HCT116 (cell line): ENCODE data around the gene AFDN. TPM values are rescaled to one million over a fixed set of nuclear protein-coding genes. Genes with fewer than 3 reads are reported as not detected.

ENCODE experiments used
- ATAC-seq: fragments of 200-7000 bp; cut with Tn5 transposase; 2 replicates; pipeline ENCODE4 v1.9.1; 2020; ENCODE audit warnings: mild to moderate bottlenecking, moderate library complexity
- BruUV-seq: library from RNA; stranded (reverse); fragments of 400-500 nt; replicated peaks from 2 replicates; lab custom pipeline; 2021; lab: Mats Ljungman, UMichigan
- CTCF ChIA-PET: fragments of 300-600 bp; sonication (Branson Sonifier 250); formaldehyde crosslinking; loops from one replicate; lab custom pipeline; 2021; ENCODE audit warnings: antibody characterized with exemption; lab: Charles Lee
- POLR2A ChIA-PET: fragments of 300-600, 350-600 bp; sonication (Branson Sonifier 250); formaldehyde crosslinking; loops from one replicate; lab custom pipeline; 2021; ENCODE audit warnings: antibody characterized with exemption; lab: Charles Lee
- RAD21 ChIA-PET, 2 experiments: fragments of 300-600 bp; sonication (Branson Sonifier 250); formaldehyde crosslinking; loops; one replicate each; lab custom pipeline; 2023; ENCODE audit warnings: low total read pairs in 2 of 2; ENCODE audit not compliant: uncharacterized antibody in 2 of 2, unreplicated experiment in 2 of 2, low non-redundant PET in 1 of 2; lab: Charles Lee
- DNase-seq: peaks from one replicate; pipeline ENCODE4 v3.0.0-alpha.2; 2010; ENCODE audit warnings: low read depth, low spot score
- H2AFZ ChIP-seq: fragments of 200-600 bp; shearing (Covaris generic), sonication (generic); 2 replicates; pipeline ENCODE4 v1.6.1; 2017; ENCODE audit warnings: low read depth, mixed run types, mixed read lengths, antibody characterized with exemption, low read length; ENCODE audit not compliant: poor library complexity, severe bottlenecking
- H3K27ac ChIP-seq: 2 replicates; pipeline ENCODE4 v1.5.1; 2012; ENCODE audit warnings: low read depth, low read length
- H3K27me3 ChIP-seq: fragments of 200-600 bp; sonication (generic); 2 replicates; pipeline ENCODE4 v1.6.1; 2016; ENCODE audit warnings: mixed run types, low read length, mixed read lengths; ENCODE audit not compliant: insufficient read depth
- H3K36me3 ChIP-seq, 2 experiments: fragments of 200-500 bp in 1 of 2; fragments of 200-600 bp in 1 of 2; sonication (Bioruptor generic) in 1 of 2; sonication (generic) in 1 of 2; 2 replicates each; pipeline versions ENCODE4 v1.5.1 to v1.6.1; 2014 to 2016; ENCODE audit warnings: low read length in 2 of 2, inconsistent platforms in 1 of 2, mixed read lengths in 1 of 2, mixed run types in 1 of 2; ENCODE audit not compliant: insufficient read depth in 2 of 2, control insufficient read depth in 1 of 2
- H3K4me1 ChIP-seq, 2 experiments: fragments of 200-600 bp in 1 of 2; sonication (generic) in 1 of 2; 2 replicates each; pipeline versions ENCODE4 v1.5.1 to v1.6.1; 2012 to 2017; ENCODE audit warnings: low read length in 2 of 2, inconsistent platforms in 1 of 2, mild to moderate bottlenecking in 1 of 2, mixed read lengths in 1 of 2, mixed run types in 1 of 2, moderate library complexity in 1 of 2; ENCODE audit not compliant: insufficient read depth in 2 of 2, control insufficient read depth in 1 of 2
- H3K4me2 ChIP-seq: fragments of 200-600 bp; sonication (generic); 2 replicates; pipeline ENCODE4 v1.6.1; 2017; ENCODE audit warnings: mixed run types, low read length, mixed read lengths
- H3K4me3 ChIP-seq, 2 experiments: fragments of 200-600 bp in 1 of 2; sonication (generic) in 1 of 2; replicated peaks in 1 of 2; 2 replicates each; pipeline ENCODE4 v1.5.1; 2011 to 2016; ENCODE audit warnings: low read length in 2 of 2, control low read depth in 1 of 2, low read depth in 1 of 2, mild to moderate bottlenecking in 1 of 2, mixed read lengths in 1 of 2, mixed run types in 1 of 2
- H3K79me2 ChIP-seq: fragments of 200-600 bp; sonication (generic); 2 replicates; pipeline ENCODE4 v1.6.1; 2017; ENCODE audit warnings: mild to moderate bottlenecking, mixed run types, low read length, moderate library complexity, mixed read lengths; ENCODE audit not compliant: insufficient read depth
- H3K9ac ChIP-seq: fragments of 200-600 bp; sonication (generic); 2 replicates; pipeline ENCODE4 v1.6.1; 2016; ENCODE audit warnings: low read length, mixed read lengths
- H3K9me2 ChIP-seq: fragments of 200-600 bp; sonication (generic), shearing (Covaris generic); 2 replicates; pipeline ENCODE4 v1.6.1; 2017; ENCODE audit warnings: mixed run types, mild to moderate bottlenecking, moderate library complexity; ENCODE audit not compliant: insufficient read depth
- H3K9me3 ChIP-seq, 2 experiments: fragments of 200-500 bp in 1 of 2; fragments of 200-600 bp in 1 of 2; sonication (Bioruptor generic) in 1 of 2; sonication (generic) in 1 of 2; 2 replicates each; pipeline ENCODE4 v1.6.1; 2014 to 2017; ENCODE audit warnings: low read length in 2 of 2, mixed read lengths in 2 of 2, inconsistent platforms in 1 of 2, low read depth in 1 of 2, mild to moderate bottlenecking in 1 of 2, mixed run types in 1 of 2, moderate library complexity in 1 of 2; ENCODE audit not compliant: control insufficient read depth in 1 of 2, insufficient read depth in 1 of 2
- H4K20me1 ChIP-seq: fragments of 200-600 bp; sonication (generic), shearing (Covaris generic); 2 replicates; pipeline ENCODE4 v1.6.1; 2017; ENCODE audit warnings: mixed run types, mild to moderate bottlenecking, moderate library complexity; ENCODE audit not compliant: insufficient read depth
- CBX3 ChIP-seq: IDR thresholded peaks from 2 replicates; pipeline ENCODE4 v1.6.1; 2012; ENCODE audit warnings: low read depth
- CTCF ChIP-seq, 3 experiments: fragments of 200-600 bp in 1 of 3; sonication (generic) in 1 of 3; IDR thresholded peaks in 2 of 3; conservative IDR thresholded peaks in 1 of 3; 2 replicates each; pipeline ENCODE4 v1.5.1; 2012 to 2017; ENCODE audit warnings: low read depth in 2 of 3, low read length in 2 of 3, antibody characterized with exemption in 1 of 3, borderline replicate concordance in 1 of 3, control low read depth in 1 of 3, mild to moderate bottlenecking in 1 of 3, mixed read lengths in 1 of 3, mixed run types in 1 of 3, moderate library complexity in 1 of 3; ENCODE audit not compliant: insufficient read depth in 1 of 3
- ELF1 ChIP-seq: IDR thresholded peaks from 2 replicates; pipeline ENCODE4 v1.6.1; 2012; ENCODE audit warnings: low read depth, borderline replicate concordance
- EZH2phosphoT487 ChIP-seq: fragments of 200-600 bp; IDR thresholded peaks from 2 replicates; pipeline ENCODE4 v1.6.1; 2018; ENCODE audit warnings: antibody characterized with exemption, borderline replicate concordance
- MAX ChIP-seq: IDR thresholded peaks from 2 replicates; pipeline ENCODE4 v1.6.1; 2012
- POLR2A ChIP-seq: IDR thresholded peaks from 2 replicates; pipeline ENCODE4 v1.7.0; 2011; ENCODE audit warnings: borderline replicate concordance; ENCODE audit not compliant: insufficient read depth, insufficient read length; ENCODE audit errors: extremely low read depth
- POLR2AphosphoS5 ChIP-seq: IDR thresholded peaks from 2 replicates; pipeline ENCODE4 v1.6.1; 2011; ENCODE audit warnings: mild to moderate bottlenecking, low read depth, low read length, moderate library complexity
- RAD21 ChIP-seq: IDR thresholded peaks from 2 replicates; pipeline ENCODE4 v1.6.1; 2012; ENCODE audit warnings: low read depth, mild to moderate bottlenecking
- SIN3A ChIP-seq: IDR thresholded peaks from 2 replicates; pipeline ENCODE4 v1.6.1; 2012; ENCODE audit warnings: low read depth
- SP1 ChIP-seq: IDR thresholded peaks from 2 replicates; pipeline ENCODE4 v1.6.1; 2012; ENCODE audit warnings: low read depth
- SRF ChIP-seq: IDR thresholded peaks from 2 replicates; pipeline ENCODE4 v1.6.1; 2012; ENCODE audit warnings: low read depth
- TCF7L2 ChIP-seq: IDR thresholded peaks from 2 replicates; pipeline ENCODE4 v1.7.0; 2011; ENCODE audit warnings: borderline replicate concordance, inconsistent platforms; ENCODE audit not compliant: insufficient read depth, insufficient read length; ENCODE audit errors: extremely low read depth
- YY1 ChIP-seq: IDR thresholded peaks from 2 replicates; pipeline ENCODE4 v1.6.1; 2011; ENCODE audit warnings: low read length, low read depth, moderate library complexity, mild to moderate bottlenecking; ENCODE audit not compliant: insufficient replicate concordance; ENCODE audit errors: extremely low read depth
- ZFX ChIP-seq: fragments of 450-650 bp; IDR thresholded peaks from 2 replicates; pipeline ENCODE4 v1.6.1; 2017
- intact Hi-C: fragments of 100-400 bp; cut with micrococcal nuclease; formaldehyde crosslinking; loops from 2 replicates; pipeline ENCODE4 v1.10.0; 2022
- total RNA-seq: library from RNA; stranded (reverse); gene quantifications from one replicate; pipeline ENCODE4 v1.2.1, GENCODE V29; 2021; ENCODE audit not compliant: unreplicated experiment
- TF ChIP-seq, protein P1 (sequence below): IDR thresholded peaks from 2 replicates; pipeline ENCODE4 v1.6.1; 2011; ENCODE audit warnings: mild to moderate bottlenecking, low read length, moderate library complexity; ENCODE audit not compliant: insufficient replicate concordance; ENCODE audit errors: extremely low read depth

Gene AFDN
- total RNA-seq, 1 experiment from 2014 or later = 59.4 TPM

DNA sequence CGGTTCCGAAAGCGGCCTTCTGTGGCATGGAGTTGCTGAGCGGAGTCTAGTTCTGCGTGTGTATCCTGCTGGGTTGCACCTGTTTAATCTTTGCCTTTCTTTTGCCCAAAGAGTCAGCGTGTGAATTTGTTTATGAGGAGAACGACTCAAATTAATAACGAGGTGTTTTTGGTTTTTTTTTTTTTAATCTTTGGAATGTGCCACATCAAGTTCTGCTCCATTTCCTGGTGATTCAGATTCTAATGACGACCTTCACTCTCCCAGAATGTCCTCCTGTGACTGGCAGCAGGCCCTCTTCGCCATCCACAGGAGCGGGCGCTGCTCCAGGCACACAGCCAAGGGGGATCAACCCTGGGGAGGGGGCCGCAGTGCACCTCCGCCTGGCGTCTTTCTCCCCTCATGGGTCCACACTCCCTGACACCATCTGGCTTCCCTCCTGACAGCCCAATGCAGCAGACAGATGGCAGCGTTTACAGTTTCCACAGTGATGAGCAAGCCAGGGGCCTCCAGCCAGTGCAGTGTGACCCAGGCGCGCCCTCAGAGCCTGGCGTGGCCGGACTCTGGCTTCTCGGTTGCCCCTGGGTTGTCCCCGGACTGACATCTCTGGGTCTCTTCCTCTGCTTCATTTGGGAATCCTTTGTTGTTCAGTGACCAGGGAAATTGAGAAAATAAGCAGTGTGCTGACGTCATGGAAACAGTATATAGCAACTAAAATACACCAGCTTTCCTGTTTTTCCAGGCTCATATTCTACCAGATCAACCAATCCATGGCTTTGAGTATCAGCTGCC, 27.5 kb upstream of the AFDN start:
- Histone ChIP-seq H3K9ac (no peak overlapping the region), H3K9me3 (no peaks in the 10 kb centered on the region), H3K27me3 (0 out of 2 replicates have a peak, but pooled peaks cover 4% of the 10 kb centered on the region), H3K4me3 (no peak overlapping the region), H3K79me2 (no peaks in the 10 kb centered on the region), H3K4me2 (no peak overlapping the region), H3K27ac (no peak overlapping the region), H3K36me3 (no peaks in the 10 kb centered on the region), H4K20me1 (no peaks in the 10 kb centered on the region), H3K9me2 (no peaks in the 10 kb centered on the region), H2AFZ (no peak overlapping the region), H3K4me1 (no peaks in the 10 kb centered on the region)
- ChIA-PET CTCF (no interaction called here), POLR2A (no interaction called here), RAD21 (no interaction called here)
- ATAC-seq = no peak
- intact Hi-C loops = no loop called here
- no peak for DNase-seq
- no TSS peak for BruUV-seq
- TF ChIP-seq ELF1 (no peak), YY1 (no peak), RAD21 (peak; percentile 7; the same call in 1 of the 2 replicates), MAX (no peak)

DNA sequence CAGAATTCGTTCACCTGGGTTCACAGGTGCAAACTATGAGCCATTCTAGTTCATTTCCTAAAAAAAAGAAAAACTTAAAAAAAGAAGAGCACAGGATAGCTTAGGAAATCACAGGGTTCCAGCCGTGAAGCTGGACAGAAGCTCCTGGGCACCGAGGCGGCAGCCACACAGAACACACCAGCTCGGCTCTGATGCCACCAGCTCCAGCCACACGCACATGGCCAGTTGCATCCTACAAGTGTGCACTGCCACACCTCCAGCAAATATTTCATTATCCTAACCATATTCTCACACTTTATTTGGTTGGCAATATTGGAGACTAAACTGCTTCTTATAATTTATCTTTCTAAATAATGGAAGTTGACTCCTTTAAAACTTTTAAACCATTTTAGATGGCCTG, 26.2 kb upstream of the AFDN start:
- Histone ChIP-seq H2AFZ (no peak overlapping the region), H3K4me1 (no peaks in the 10 kb centered on the region), H3K4me2 (no peak overlapping the region), H3K9ac (no peak overlapping the region), H3K27me3 (no peaks in the 10 kb centered on the region), H3K79me2 (no peaks in the 10 kb centered on the region), H3K9me2 (no peaks in the 10 kb centered on the region), H3K4me3 (no peak overlapping the region), H3K27ac (no peak overlapping the region), H3K9me3 (no peaks in the 10 kb centered on the region), H3K36me3 (no peaks in the 10 kb centered on the region), H4K20me1 (no peaks in the 10 kb centered on the region)
- no peak for ATAC-seq
- ChIA-PET RAD21 (no interaction called here), CTCF (no interaction called here), POLR2A (no interaction called here)
- BruUV-seq = no TSS peak
- intact Hi-C loops = no loop called here
- DNase-seq = no peak
- no peak for TF ChIP-seq TCF7L2
- no peak for TF ChIP-seq SRF
- no peak for TF ChIP-seq POLR2AphosphoS5
- no peak for TF ChIP-seq EZH2phosphoT487
- no peak for TF ChIP-seq SIN3A
- no peak for TF ChIP-seq ZFX
- TF ChIP-seq, protein P1, sequence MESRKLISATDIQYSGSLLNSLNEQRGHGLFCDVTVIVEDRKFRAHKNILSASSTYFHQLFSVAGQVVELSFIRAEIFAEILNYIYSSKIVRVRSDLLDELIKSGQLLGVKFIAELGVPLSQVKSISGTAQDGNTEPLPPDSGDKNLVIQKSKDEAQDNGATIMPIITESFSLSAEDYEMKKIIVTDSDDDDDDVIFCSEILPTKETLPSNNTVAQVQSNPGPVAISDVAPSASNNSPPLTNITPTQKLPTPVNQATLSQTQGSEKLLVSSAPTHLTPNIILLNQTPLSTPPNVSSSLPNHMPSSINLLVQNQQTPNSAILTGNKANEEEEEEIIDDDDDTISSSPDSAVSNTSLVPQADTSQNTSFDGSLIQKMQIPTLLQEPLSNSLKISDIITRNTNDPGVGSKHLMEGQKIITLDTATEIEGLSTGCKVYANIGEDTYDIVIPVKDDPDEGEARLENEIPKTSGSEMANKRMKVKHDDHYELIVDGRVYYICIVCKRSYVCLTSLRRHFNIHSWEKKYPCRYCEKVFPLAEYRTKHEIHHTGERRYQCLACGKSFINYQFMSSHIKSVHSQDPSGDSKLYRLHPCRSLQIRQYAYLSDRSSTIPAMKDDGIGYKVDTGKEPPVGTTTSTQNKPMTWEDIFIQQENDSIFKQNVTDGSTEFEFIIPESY = no peak
- no peak for TF ChIP-seq SP1
- TF ChIP-seq RAD21 = no peak
- no peak for TF ChIP-seq CTCF (IDR thresholded peaks at IDR 0.05 in 2 of 3, conservative IDR thresholded peaks at IDR 0.05 in 1 of 3; ENCODE audit: borderline replicate concordance in 1 of 3, insufficient read depth in 1 of 3, low read depth in 2 of 3, low read length in 2 of 3)
- TF ChIP-seq POLR2A = no peak
- TF ChIP-seq CBX3 = no peak
